AG04449 (cell line): ENCODE data around the gene IGSF21.

Experiments used
- CTCF ChIA-PET: fragments of 350-600 bp; formaldehyde crosslinking; extraction: SDS; loops from one replicate; lab custom pipeline; 2021; ENCODE audit warnings: antibody characterized with exemption; lab: Yijun Ruan, JAX
- POLR2A ChIA-PET: fragments of 400-600, 350-600 bp; formaldehyde crosslinking; extraction: SDS; loops from one replicate; lab custom pipeline; 2020; ENCODE audit warnings: antibody characterized with exemption, inconsistent platforms; lab: Yijun Ruan, JAX
- DNase-seq: peaks from one replicate; pipeline ENCODE4 v3.0.0-alpha.2; 2010; ENCODE audit warnings: low read depth, low spot score
- H3K4me3 ChIP-seq: 2 replicates; pipeline ENCODE4 v1.5.1; 2011; ENCODE audit warnings: low read depth, mild to moderate bottlenecking, control low read depth, low read length
- CTCF ChIP-seq: IDR thresholded peaks from one replicate; pipeline ENCODE4 v1.5.1; 2011; ENCODE audit warnings: mild to moderate bottlenecking, moderate library complexity, low read length, control low read depth, inconsistent platforms; ENCODE audit not compliant: insufficient read depth; ENCODE audit errors: missing control alignments

Gene IGSF21

GRCh38 chr1:18064534-18064933, 43.1 kb upstream of the IGSF21 start:
- TF ChIP-seq CTCF, result no peak
- POLR2A ChIA-PET, result no interaction called here
- CTCF ChIA-PET, result no interaction called here
- DNase-seq, result no peak
- H3K4me3 ChIP-seq, result no peak overlapping the region

- H3K4me3 ChIP-seq, result no peak overlapping the region
- no peak for TF ChIP-seq CTCF
- POLR2A ChIA-PET, result no interaction called here
- CTCF ChIA-PET, result no interaction called here
- DNase-seq, result no peak
These were observed 41.0 kb upstream of the IGSF21 start for GRCh38 chr1:18066576-18066975.

GRCh38 chr1:18069903-18070302, 37.7 kb upstream of the IGSF21 start:
- no peak overlapping the region for H3K4me3 ChIP-seq
- ChIA-PET POLR2A (no interaction called here), CTCF (no interaction called here)
- TF ChIP-seq CTCF, result no peak
- DNase-seq, result no peak

GRCh38 chr1:18072066-18072465, 35.5 kb upstream of the IGSF21 start:
- no peak overlapping the region for H3K4me3 ChIP-seq
- DNase-seq, result no peak
- CTCF ChIA-PET, result no interaction called here
- POLR2A ChIA-PET, result no interaction called here
- no peak for TF ChIP-seq CTCF

GRCh38 chr1:18073066-18073642, 34.4 kb upstream of the IGSF21 start:
- POLR2A ChIA-PET, result no interaction called here
- no peak for DNase-seq
- no peak overlapping the region for H3K4me3 ChIP-seq
- CTCF ChIA-PET, result interaction anchor here (0.8 kb wide), 1 partner anchor 20 kb away, joined by 3 read pairs; no protein-coding TSS in a partner anchor
- no peak for TF ChIP-seq CTCF

GRCh38 chr1:18077657-18078215, 29.9 kb upstream of the IGSF21 start:
- CTCF ChIA-PET, result no interaction called here

More at GRCh38 chr1:18077657-18078215, 29.9 kb upstream of the IGSF21 start:
- POLR2A ChIA-PET, result no interaction called here
- H3K4me3 ChIP-seq, result no peak overlapping the region
- TF ChIP-seq CTCF, result no peak
- no peak for DNase-seq
